GM12874 (cell line): Measurements from ENCODE around the gene TSEN2.
A peak's percentile ranks its signal among the peaks of the same experiment; 100 is the strongest.

Source experiments
- CTCF ChIP-seq: IDR thresholded peaks from 2 replicates; pipeline ENCODE4 v1.5.1; 2011; ENCODE audit warnings: low read depth, mild to moderate bottlenecking, control low read depth, low read length, moderate library complexity; ENCODE audit not compliant: insufficient read depth

The TSEN2 gene

GRCh38 chr3:12484198-12484982, at the start of gene TSEN2:
TSS of gene TSEN2 (plus strand) at chr3:12484480. CDS start at chr3:12489801, 5,321 bp downstream.
- 0 out of 2 replicates have a peak, but pooled peaks have one; percentile 27 for TF ChIP-seq CTCF

DNA sequence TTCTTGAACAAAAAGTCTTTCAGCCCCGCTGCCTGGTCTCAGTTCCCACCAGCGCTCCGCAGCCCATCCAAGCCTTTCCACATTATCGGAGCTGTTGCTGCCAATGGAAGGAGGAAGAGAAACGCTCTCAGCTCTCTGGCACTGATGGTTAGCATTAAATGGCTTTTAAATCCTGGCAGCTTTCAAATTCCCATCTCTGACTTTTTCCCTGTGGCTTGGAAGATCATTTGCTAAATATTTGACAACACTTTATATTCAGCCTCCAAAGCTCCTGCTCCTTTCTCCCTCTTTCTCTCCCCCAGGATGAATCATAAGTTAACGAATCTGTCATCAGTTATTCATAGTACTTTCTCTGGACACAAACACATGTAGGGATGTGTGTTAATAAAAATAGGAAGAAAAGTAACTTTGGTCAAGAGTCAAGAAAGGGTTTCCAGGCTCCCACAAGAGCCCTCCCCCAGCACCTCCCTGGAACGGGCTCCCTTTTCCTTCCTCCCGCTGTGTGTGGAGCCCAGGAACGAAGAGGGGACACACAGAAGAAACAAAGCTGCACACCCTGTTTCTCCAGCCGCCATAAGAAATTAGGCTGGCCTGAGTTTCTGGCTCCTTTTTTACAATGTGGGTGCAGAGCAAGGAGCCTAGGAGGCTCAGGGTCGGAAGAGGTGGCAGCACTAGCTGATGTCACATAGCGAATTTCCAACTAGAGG, 47.6 kb upstream of the TSEN2 start:
- no peak for TF ChIP-seq CTCF

GRCh38 chr3:12437221-12437605, 47.1 kb upstream of the TSEN2 start:
- no peak for TF ChIP-seq CTCF

DNA sequence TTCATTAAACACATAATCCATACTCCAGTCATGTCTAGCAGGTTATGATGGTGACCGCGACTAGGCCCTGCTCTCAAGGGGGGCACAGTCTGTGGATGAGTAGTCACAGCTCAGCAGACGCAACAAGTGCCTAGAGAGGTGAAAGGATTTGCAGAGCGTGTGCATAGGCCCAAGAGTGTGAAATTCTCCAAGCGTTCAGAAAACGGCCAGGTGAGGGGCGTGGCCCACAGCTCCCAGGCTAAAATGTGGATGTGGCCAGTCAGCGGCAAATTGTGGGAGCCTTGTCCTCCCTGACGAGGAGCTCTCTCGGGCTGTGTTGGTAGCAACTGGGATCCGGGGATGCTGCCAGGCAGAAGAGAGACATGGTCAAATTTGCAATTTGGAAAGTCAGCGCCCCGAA, 46.4 kb upstream of the TSEN2 start:
- TF ChIP-seq CTCF: no peak

DNA sequence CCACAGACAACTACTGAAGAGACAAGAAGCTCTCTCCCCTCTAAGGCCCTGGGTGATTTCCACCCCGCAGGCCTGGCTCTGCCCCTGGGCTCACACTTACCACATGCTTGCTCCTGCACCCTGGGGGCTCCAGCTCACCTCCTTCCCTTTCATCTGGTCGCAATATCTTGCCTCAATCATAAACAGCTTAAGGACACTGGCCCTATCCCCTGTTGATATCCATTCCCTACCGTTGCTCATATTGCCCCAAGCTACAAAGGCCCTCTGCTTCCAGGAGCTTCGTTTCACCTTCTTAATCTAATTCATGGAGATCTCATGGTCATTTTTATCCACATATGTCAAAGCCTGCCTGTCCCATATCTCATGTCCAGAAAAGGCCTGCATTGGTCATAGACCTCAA, 46.0 kb upstream of the TSEN2 start:
- TF ChIP-seq CTCF: no peak

GRCh38 chr3:12439161-12439940, 44.9 kb upstream of the TSEN2 start:
- no peak for TF ChIP-seq CTCF
